HepG2 (cell line): ENCODE data around the gene RAB22A. TPM values are rescaled to one million over a fixed set of nuclear protein-coding genes. Genes with fewer than 3 reads are reported as not detected.

Experiments used
- BORCS8-MEF2B ChIP-seq: sonication (generic); formaldehyde crosslinking; IDR thresholded peaks from 2 replicates; pipeline ENCODE4 v1.8.0; 2022; ENCODE audit warnings: mild to moderate bottlenecking, missing genetic modification reagents
- DMTF1 ChIP-seq: sonication (generic); formaldehyde crosslinking; IDR thresholded peaks from 2 replicates; pipeline ENCODE4 v1.4.0; 2020; ENCODE audit warnings: mild to moderate bottlenecking, missing genetic modification reagents
- EED ChIP-seq: sonication (generic); formaldehyde crosslinking; IDR thresholded peaks from 2 replicates; pipeline ENCODE4 v1.5.0; 2020; ENCODE audit warnings: mild to moderate bottlenecking, missing genetic modification reagents
- ELF3 ChIP-seq: IDR thresholded peaks from 2 replicates; pipeline ENCODE4 v1.6.1; 2016; ENCODE audit warnings: missing genetic modification reagents, missing compliant biosample characterization
- GFI1 ChIP-seq: sonication (generic); formaldehyde crosslinking; IDR thresholded peaks from 2 replicates; pipeline ENCODE4 v1.5.0; 2020; ENCODE audit warnings: missing genetic modification reagents, mild to moderate bottlenecking, borderline replicate concordance
- HMGXB4 ChIP-seq, 2 experiments: sonication (generic) in 1 of 2; formaldehyde crosslinking in 1 of 2; IDR thresholded peaks; 2 replicates each; pipeline versions ENCODE4 v1.4.0 to v1.6.1; 2018 to 2020; ENCODE audit warnings: missing genetic modification reagents in 2 of 2, borderline replicate concordance in 1 of 2, low read depth in 1 of 2, mild to moderate bottlenecking in 1 of 2, missing biosample characterization in 1 of 2
- NR1H2 ChIP-seq: sonication (generic); formaldehyde crosslinking; IDR thresholded peaks from 2 replicates; pipeline ENCODE4 v1.8.1; 2022; ENCODE audit warnings: low read depth, missing genetic modification reagents, borderline replicate concordance
- SAP130 ChIP-seq: IDR thresholded peaks from 2 replicates; pipeline ENCODE4 v1.6.1; 2016; ENCODE audit warnings: low read depth
- SIX4 ChIP-seq: sonication (generic); formaldehyde crosslinking; IDR thresholded peaks from 2 replicates; pipeline ENCODE4 v1.4.0; 2020; ENCODE audit warnings: missing genetic modification reagents
- SNAPC5 ChIP-seq: sonication (generic); formaldehyde crosslinking; IDR thresholded peaks from 2 replicates; pipeline ENCODE4 v1.8.1; 2023; ENCODE audit warnings: mild to moderate bottlenecking, missing genetic modification reagents, borderline replicate concordance
- THAP8 ChIP-seq: sonication (generic); formaldehyde crosslinking; IDR thresholded peaks from 2 replicates; pipeline ENCODE4 v1.5.1; 2020; ENCODE audit warnings: missing genetic modification reagents, mild to moderate bottlenecking, borderline replicate concordance
- ZFP36L2 ChIP-seq: sonication (generic); formaldehyde crosslinking; IDR thresholded peaks from 2 replicates; pipeline ENCODE4 v1.4.0; 2020; ENCODE audit warnings: missing genetic modification reagents
- ZNF280D ChIP-seq: sonication (generic); formaldehyde crosslinking; IDR thresholded peaks from 2 replicates; pipeline ENCODE4 v1.5.1; 2020; ENCODE audit warnings: mild to moderate bottlenecking, missing genetic modification reagents
- ZNF343 ChIP-seq: sonication (generic); formaldehyde crosslinking; IDR thresholded peaks from 2 replicates; pipeline ENCODE4 v1.4.0; 2020; ENCODE audit warnings: mild to moderate bottlenecking, missing genetic modification reagents
- ZSCAN9 ChIP-seq: IDR thresholded peaks from 2 replicates; pipeline ENCODE4 v1.6.1; 2016; ENCODE audit warnings: borderline replicate concordance
- polyA plus RNA-seq, 8 experiments: library from polyadenylated mRNA; depleted of rRNA in 3 of 8; stranded (reverse) in 7 of 8; unstranded in 1 of 8; fragments of >200 nt; fragmentation: Illumina TruSeq in 4 of 8; extraction: Trizol in 4 of 8; gene quantifications; 2 replicates each; pipeline versions ENCODE4 v1.2.1 to v1.2.3, GENCODE V29; 2011 to 2016; ENCODE audit warnings: low read depth in 4 of 8, missing spikeins in 1 of 8, mixed read lengths in 1 of 8; ENCODE audit not compliant: insufficient read depth in 1 of 8
- total RNA-seq, 5 experiments: library from RNA; depleted of rRNA; stranded (reverse); fragments of >200 nt; fragmentation: Illumina TruSeq; extraction: Trizol; gene quantifications; 2 replicates each; pipeline ENCODE4 v1.2.3, GENCODE V29; 2016; ENCODE audit warnings: low read depth in 1 of 5

The RAB22A gene
- total and polyA plus RNA-seq, 2 of the 13 experiments (the other 11 are each of a cell fraction or from before 2014, with no cell fraction given): 10.7 to 11.2 TPM

GRCh38 chr20:58309591-58310290 lies at the start of gene RAB22A (continued):
- TF ChIP-seq BORCS8-MEF2B (CRISPR knock-in tag) (peak; percentile 64; the same call in 1 of the 2 replicates), ELF3 (CRISPR knock-in tag) (peak; percentile 39; the same call in 1 of the 2 replicates), NR1H2 (CRISPR knock-in tag) (no peak), ZFP36L2 (CRISPR knock-in tag) (no peak), ZNF343 (CRISPR knock-in tag) (no peak), SAP130 (CRISPR knock-in tag) (peak; percentile 77), THAP8 (CRISPR knock-in tag) (no peak), HMGXB4 (CRISPR knock-in tag; IDR thresholded peaks at IDR 0.05; ENCODE audit: borderline replicate concordance in 1 of 2, low read depth in 1 of 2) (peak in 1 of 2 experiments; percentile 50; a peak in 2 of 4 replicates), DMTF1 (CRISPR knock-in tag) (no peak), GFI1 (CRISPR knock-in tag) (no peak), SNAPC5 (CRISPR knock-in tag) (peak; percentile 42; the same call in 1 of the 2 replicates), ZNF280D (CRISPR knock-in tag) (no peak), SIX4 (peak; percentile 39; the same call in 1 of the 2 replicates), ZSCAN9 (CRISPR knock-in tag) (no peak), EED (CRISPR knock-in tag) (0 out of 2 replicates have a peak, but pooled peaks have one; percentile 9)
